GM18517 (cell line): ENCODE results near the gene CTRB1.

Experiments
- ATAC-seq: cut with Tn5 transposase; IDR thresholded peaks from one replicate; pipeline ENCODE4 v1.9.1; 2021; ENCODE audit warnings: mild to moderate bottlenecking, moderate library complexity; ENCODE audit not compliant: unreplicated experiment

Gene CTRB1

GRCh38 chr16:75224306-75225082 is 5.7 kb downstream of the CTRB1 start:
- no peak for ATAC-seq

DNA sequence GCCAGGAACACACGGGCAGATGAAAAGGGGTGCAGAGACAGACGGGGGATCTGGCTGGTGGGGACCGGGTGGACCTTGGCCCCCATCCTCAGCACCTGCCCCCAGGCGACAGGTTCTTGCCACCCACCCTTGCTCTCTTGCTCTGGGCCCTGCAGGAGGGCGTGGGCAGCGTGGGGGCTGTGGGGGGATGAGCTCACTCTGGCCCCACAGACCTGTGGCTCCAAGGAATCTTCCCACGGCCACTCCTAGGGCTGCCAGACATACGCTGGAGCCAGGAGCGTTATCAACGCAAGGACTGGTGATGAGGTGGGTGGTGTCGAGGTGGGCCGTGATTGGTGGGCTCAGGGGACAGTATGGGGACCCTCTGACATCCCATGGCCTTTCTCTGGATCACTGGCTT is 6.3 kb downstream of the CTRB1 start:
- ATAC-seq: no peak

DNA sequence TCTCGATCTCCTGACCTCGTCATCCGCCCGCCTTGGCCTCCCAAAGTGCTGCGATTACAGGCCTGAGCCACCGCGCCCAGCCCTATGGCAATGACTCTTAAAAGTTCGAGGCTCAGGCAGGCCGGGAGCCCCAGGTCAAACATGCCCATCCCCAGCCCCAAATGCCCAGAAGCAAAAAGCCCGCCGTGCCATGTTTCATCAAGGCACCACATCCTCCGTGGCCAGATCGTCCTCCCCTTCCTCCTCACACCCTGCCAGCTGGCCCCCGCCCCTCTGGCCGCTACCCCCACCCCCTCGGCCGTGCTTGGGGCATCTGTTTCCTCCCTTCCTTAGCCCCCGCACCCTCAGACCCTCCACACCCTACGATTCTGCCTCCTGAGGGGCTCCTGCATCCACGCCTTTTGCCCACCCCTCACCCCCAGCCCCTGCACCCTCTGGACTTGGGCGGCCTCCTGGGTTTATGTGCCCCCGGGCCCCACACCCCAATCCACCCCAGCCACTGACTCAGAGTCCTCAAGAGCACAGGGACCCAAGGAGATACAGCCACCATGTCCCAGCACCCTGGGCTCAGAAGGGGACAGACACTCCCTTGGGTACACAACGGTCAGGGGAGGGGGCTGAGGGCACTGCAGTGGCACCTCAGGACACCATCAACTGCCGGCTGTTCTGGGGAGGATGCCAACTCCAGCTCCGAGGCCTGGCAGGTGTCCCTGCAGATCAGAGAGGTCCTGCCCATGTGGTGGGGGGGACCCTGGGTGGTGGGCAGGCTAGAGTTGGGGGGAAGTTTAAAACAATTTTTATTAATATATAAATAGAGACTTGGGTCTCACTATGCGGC is 7.1 kb downstream of the CTRB1 start:
- no peak for ATAC-seq

DNA sequence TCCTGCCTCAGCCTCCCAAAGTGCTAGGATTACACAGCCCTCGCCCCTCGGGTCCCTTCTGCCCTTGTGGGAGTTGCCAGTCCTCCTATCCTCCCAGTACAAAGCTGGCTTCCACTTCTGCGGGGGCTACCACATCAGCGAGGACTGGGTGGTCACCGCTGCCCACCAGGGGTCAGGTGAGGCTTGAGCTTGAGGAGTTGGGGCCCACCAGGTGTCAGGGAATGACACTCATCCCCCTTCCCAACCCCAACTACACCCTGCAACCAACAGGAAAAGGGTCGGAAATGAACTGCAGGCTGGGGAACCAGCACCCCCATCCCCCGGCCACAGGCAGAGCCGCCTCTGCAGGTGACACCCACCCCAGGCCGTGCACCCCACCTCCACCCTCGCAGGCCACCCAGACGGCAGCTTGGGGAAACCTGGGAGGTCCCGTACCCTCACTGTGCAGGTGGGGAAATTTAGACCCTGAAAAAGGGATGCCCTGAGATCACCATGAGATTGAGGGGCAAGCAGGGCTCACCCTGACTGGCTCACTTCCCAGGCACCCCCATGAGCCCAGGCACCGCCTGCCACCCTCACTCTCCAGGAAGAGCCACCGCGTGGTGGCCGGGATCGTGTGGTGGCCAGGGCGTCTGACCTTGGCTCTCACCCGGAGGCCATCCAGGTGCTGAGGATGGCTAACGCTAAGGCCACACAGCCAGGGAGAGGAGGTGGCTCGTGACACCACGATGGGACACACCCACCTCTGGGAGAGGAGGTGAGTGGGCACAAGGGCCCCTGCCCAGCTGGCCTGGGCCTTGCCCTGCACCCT is 8.0 kb downstream of the CTRB1 start:
- no peak for ATAC-seq

GRCh38 chr16:75227361-75228142 is 8.8 kb downstream of the CTRB1 start:
- ATAC-seq: no peak

DNA sequence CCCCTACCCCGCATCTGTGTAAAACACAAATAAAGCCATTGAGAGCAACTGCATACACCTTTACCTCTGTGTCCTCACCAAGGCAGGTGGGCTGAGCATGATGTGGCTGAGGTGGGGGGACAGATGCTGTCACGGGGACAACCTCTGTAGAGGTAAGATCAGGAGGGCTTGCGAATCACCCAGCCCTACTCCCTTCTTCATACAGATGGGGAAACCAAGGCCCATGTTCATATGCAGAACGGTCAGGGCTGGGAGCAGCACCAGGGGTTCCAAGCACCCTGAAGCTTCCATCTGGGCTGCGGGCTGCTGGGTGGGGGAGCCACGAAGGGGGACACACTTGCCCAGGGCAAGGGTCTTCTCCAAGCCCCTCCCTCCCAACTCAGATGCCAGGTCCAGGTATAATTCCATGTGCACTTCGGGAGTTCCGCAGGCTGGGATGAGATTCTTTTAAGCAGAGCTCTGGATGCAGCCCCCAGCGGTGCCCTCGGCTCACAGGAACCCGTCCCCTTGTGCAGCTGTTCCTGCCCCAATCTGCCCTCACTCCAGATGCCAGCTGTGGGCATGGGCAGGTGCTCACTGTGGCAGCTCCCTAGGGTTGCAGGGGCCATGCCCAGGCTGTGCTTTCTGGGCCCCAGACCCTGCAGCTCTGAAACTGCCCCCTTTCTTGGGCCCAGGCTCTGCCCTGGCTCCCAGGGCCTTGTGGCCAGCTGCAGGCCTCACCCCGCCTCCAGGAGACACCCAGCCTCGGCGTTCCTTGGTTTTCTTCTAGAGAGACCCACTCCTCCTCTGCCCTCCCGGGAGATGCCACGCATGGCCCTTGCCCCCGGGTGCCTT is 9.6 kb downstream of the CTRB1 start:
- ATAC-seq: no peak

GRCh38 chr16:75229172-75230031 is 10.6 kb downstream of the CTRB1 start:
- no peak for ATAC-seq

GRCh38 chr16:75230471-75231110 is 11.8 kb downstream of the CTRB1 start:
- ATAC-seq: no peak

- no peak for ATAC-seq
Observed at GRCh38 chr16:75231570-75231969, 12.8 kb downstream of the CTRB1 start.

DNA sequence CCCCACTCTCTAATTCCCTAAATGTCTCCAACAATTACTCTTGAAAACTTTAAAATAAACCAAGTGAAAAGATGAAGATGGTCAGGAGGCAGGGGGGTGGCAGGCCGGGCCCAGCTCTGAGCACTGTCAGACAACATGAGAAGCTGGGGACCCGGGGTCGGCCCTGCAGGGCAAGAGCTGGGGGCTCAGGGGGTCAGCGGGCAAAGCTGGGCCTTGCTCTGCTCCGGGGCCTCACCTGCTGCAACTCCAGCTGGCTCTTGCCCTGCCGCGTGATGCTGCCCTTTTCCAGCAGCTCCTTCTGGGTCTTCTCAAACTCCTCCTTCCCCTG is 14.8 kb downstream of the CTRB1 start:
- no peak for ATAC-seq

- ATAC-seq: no peak
Observed at GRCh38 chr16:75234856-75235696, 16.3 kb downstream of the CTRB1 start.

DNA sequence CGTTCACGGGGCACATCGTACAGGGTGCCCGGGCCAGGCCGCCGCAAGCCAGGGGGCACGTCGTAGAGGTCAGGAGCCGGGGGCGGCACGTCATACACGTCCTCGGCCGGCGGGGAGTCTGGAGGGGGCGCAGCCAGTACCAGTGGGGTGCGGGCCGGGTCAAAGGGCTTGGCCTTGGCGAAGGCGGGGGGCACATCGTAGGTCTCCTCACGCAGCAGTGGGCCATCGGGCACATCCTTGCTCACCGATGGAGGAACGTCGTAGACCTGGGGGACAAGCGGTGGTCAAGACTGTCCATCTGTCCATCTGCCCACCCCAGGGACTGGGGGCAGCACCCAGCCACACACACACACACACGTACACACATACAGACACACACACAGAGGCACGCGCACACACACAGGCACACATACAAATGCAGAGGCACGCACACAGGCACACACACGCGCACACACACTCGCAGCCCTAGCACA is 17.0 kb downstream of the CTRB1 start:
- ATAC-seq: no peak

GRCh38 chr16:75236232-75236631 is 17.4 kb downstream of the CTRB1 start:
- ATAC-seq: no peak

DNA sequence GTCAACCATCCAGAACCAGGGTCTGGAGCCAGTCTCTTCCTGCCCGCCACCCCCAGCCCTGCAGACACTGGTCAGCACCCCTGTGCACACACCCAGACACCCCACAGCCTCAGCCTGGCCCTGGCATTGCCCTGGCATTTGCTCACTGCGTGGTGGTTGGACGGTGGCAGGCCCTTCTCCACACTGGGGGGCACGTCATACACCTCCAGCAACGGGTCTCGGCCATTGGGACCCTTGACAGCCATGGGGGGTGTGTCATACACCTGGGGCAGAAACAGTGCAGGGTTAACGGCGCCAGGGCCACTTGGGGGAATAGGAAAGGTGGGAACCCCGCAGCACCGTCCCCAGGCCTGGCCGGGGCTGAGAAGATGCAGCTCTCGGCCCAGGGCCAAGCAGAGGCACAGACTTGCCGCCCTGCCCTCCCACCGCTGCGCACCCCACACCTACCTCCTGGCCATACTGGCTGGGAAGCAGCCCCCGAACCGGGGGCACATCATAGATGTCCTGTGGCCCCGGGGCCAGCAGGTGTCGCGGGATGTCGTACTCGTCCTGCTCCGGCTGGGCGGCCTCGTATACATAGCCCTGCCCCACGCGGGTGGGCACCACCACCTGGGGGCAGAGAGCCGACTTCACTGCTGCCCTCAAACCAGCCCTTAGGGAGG is 18.1 kb downstream of the CTRB1 start:
- ATAC-seq: no peak

DNA sequence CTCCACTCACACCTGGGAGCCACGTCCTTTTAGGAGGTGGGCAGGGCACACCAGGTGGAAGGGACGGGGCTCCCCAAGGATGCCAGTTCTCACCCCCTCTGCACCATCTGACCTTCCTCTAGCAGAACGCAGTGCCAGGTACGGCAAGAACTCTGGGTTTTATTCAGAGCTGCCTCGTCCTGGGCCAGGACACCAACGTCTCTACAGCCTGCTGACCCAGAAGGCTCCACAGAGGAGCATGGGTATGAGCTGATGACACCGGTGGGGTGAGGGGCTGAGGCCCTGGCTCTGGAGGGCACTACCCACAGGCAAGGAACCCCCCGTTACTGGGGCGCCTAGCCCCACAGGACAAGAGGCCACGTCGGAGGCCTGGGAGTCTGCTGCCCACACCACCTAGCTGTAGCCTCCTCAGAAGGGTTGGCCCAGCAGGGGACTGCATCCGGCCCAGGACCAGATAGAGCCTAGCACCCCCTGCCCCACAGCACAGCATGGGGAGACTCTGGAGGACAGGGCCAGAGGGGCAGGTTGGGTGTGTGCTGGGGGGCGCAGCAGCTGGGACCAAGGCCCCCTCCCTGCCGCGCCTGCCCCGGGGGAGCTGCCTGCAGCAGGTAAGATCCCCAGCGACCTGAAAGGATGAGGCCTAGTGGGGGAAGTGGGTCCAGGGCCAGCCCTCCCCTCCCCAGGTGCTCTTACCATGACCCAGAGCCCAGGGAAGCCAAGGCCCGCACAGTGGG is 18.8 kb downstream of the CTRB1 start:
- no peak for ATAC-seq

DNA sequence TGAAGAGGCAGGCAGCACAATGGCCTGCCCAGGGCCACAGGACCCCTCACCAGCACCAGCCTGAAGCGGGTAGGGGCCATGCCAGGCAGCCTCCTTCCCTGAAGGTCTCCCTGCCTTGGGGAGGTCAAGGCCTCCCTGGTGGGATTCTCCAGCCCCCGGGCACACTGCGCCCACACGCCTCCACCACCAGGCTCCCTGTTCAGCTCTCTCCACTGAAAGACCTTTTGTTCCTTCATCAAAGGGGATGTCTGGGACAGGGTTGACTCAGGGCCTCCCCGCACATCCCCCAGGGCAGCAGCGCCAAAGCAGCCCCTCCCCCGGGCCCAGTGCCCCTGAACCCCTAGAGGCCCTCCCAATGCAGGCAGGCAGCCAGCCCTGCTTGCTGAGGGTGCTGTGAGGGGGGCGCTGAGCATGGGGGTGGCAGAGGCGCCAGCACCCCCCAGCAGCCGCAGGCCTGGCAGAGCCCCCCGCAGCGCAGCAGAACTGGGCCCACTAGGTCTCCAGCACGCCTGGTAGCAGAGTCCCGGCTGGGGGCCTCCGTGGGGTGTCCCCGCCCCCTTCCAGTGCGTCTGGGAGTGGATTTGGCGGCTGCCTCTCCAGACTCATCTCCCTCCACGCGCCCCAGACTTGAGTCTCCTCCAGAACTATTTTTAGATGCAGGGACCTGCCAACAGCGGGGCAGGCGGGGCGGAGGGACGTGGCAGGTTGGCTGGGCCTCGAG is 19.5 kb downstream of the CTRB1 start:
- ATAC-seq: no peak
